DMS79 (cell line): ENCODE results near the gene FIGN.

Experiments
- DNase-seq: peaks from one replicate; lab custom pipeline; 2025; lab: John Stamatoyannopoulos, UW

Gene FIGN, protein sequence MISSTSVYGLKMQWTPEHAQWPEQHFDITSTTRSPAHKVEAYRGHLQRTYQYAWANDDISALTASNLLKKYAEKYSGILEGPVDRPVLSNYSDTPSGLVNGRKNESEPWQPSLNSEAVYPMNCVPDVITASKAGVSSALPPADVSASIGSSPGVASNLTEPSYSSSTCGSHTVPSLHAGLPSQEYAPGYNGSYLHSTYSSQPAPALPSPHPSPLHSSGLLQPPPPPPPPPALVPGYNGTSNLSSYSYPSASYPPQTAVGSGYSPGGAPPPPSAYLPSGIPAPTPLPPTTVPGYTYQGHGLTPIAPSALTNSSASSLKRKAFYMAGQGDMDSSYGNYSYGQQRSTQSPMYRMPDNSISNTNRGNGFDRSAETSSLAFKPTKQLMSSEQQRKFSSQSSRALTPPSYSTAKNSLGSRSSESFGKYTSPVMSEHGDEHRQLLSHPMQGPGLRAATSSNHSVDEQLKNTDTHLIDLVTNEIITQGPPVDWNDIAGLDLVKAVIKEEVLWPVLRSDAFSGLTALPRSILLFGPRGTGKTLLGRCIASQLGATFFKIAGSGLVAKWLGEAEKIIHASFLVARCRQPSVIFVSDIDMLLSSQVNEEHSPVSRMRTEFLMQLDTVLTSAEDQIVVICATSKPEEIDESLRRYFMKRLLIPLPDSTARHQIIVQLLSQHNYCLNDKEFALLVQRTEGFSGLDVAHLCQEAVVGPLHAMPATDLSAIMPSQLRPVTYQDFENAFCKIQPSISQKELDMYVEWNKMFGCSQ

DNA sequence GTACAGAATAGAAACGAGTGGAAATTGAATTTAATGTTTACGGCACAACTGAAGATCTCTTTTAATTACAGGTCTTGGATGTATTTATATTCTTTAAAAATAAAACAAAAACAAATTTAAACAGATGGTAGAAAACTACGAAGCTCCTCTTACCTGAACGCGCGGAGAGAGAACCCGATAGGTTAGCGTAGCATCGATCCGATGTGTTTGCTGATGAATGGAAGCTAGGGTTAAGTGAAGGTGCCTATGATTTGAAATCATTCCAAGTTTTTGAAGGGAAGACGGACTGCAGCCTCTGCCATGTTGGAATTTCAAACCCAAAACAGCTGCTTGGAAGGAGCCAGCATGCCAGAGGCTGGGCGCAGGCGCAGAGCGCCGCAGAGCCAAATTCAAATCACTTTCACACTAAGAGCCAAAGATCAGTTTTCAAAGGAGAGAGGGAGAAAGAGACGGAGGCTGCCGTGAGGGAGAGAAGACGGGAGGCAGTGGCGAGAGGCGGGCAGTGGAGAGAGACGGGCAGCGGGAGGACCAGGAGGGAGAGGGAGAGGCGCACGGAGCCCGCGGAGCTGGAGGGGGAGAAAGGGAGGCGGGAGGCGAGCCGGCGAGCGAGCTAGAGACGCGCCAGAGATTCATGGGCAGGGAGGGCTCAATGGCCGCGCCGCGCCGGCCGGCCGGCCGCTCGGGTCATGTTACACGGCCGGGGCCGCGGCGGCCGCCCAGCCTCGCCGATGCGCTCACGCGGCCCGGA lies at the start of gene FIGN:
FIGN (minus strand) TSS at position 324 of the 748 bp plus-strand sequence. CDS start 1,081 bp downstream, outside the sequence.
- DNase-seq: peak; percentile 49

DNA sequence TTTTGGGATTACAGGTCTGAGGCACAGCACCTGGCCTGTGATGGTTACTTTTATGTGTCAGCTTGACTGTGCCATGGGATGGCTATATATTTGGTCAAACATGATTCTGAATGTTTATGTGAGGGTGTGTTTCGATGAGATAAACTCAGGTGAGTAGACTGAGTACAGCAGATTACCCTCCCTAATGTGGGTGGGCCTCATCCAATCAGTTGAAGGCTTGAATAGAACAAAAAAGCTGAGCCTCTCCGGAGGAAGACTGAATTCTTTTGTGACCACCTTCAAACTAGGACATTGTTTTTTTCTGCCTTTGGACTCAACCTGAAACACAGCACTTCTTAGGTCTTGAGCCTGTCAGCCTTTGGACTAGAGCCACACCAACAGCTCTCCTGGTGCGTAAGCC lies 49.4 kb upstream of the FIGN start:
- no peak for DNase-seq

DNA sequence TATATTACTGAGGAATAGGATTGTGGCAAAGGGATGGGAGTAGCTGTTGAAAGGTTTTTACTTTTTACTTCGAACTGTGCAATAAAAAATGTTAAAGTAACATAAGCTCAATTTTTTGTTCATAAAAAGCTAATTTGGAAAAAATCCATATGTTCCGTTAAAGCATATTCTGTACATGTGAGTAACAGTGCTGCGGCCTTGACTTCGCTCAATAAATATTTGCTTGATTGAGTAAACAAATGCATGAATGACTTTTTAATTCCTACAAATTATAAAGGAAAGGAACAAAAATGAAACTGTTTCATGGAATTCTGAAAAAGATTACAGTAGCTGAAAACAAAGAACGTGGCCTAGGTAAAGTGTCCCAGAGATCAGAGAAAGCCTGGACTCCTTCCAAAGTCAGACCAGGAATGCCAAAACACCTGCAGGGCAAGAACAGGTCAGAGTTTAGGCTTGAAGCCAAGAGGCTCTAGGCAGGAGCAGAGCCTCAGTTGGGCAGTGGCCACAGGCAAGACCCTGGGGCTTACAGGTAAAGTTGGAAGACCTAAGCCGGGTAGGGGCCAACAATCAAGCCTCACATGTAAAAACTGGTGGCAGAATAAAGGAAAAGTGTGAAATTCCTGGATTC lies 44.3 kb upstream of the FIGN start:
- DNase-seq: no peak

DNA sequence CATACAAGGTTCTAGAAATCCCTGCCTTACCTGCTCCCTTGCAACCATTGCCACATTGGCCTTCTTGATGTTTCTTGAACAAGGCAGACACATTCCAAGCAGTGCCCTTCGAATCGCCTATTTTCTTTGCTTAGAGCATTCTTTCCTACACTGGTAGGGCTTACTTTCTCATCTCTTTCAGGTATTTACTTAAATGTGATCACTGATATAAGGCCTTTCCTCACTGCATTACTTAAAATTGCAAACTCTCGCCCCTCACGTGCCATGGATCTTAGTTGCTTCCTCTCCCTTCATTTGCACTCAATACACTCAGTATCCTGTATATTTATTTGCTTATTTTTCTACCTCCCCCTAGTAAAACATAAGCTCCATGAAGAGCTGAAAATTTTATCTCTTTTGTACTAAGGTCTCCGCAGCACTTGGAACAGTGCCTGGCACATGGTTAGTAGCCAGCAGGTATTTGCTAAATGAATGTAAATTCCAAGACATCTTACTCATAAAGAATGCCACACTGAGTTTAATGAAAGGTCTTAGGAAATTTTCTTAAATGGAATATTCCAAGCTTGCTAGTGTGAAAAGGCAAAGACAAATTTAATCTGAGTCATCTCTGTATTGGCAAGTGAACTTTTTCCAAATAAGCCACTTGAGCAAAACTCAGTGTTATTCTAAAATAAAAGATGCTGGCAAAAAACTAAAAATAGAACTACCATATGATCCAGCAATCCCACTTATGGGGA lies 42.4 kb upstream of the FIGN start:
- DNase-seq: no peak

DNA sequence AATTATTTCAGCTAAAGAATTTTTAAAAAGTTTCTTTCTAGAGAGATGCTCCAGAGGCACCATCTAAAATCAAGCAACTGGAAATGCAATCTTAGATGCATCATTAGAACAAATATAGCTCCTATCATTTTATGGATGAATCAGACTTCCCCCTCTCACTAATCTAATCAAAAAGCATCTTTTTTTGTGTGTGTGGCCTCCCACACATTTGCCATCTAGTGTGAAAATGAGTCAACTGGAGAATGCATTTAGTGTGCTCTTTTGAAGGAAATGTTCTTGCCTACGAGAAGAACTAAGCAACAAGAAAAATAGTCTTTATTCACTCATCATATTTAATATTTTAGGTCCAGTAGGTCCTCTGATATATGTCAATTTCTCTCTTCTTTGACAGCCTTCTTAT lies 39.5 kb upstream of the FIGN start:
- no peak for DNase-seq

DNA sequence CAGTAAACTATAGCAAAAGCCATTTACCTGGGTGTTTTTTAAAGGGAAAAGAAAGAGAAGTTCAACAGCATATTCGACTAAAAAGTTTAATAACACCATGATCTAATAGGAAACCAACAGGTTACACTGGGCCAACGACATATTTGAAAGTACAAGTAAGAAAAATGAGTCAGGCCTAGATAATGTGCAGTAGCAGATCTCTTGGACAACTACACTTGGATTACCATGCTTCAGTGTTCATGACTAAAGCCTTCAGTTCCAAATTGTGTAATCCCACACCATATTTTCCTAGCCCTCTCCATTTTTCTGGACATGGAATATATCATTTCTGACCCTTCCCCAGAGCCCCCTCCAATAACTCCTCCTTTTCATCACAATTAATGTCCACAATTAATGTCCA lies 39.1 kb upstream of the FIGN start:
- DNase-seq: no peak

DNA sequence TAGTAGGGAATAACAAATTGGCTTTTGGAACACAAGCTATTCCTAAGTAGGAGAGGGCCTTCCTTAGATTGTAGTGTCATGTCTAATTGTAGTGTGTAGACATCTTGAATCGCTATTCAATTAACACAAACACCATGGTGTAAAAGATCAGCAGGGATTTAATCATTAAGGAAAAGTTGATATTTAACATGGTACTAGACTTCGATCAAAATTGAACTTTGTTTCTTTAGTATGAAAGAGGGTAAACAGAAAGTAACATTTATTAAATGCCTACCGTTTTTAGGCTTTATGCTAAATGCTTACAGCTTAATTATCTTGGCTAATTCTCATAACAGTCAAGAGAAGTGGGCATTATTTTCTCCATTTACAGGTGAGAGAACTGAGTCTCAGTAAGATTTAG lies 37.5 kb upstream of the FIGN start:
- no peak for DNase-seq

DNA sequence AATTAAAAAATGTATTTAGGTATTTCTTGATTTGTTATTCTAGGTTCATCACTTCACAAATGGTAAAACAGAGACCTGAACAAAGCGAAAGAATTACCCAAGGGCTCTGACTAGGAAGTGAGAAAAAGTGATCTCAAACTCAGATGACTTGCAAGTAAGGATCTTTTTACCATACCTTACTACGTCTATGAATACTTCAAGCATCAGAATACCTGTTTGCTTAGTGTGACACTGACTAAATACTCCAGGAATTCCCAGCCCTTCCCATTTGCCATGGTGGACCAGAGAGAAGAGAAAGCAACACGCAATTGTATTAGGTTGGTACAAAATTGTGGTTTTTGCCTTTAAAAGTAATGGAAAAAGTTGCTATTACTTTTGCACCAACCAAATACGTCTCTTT lies 35.8 kb upstream of the FIGN start:
- DNase-seq: no peak

DNA sequence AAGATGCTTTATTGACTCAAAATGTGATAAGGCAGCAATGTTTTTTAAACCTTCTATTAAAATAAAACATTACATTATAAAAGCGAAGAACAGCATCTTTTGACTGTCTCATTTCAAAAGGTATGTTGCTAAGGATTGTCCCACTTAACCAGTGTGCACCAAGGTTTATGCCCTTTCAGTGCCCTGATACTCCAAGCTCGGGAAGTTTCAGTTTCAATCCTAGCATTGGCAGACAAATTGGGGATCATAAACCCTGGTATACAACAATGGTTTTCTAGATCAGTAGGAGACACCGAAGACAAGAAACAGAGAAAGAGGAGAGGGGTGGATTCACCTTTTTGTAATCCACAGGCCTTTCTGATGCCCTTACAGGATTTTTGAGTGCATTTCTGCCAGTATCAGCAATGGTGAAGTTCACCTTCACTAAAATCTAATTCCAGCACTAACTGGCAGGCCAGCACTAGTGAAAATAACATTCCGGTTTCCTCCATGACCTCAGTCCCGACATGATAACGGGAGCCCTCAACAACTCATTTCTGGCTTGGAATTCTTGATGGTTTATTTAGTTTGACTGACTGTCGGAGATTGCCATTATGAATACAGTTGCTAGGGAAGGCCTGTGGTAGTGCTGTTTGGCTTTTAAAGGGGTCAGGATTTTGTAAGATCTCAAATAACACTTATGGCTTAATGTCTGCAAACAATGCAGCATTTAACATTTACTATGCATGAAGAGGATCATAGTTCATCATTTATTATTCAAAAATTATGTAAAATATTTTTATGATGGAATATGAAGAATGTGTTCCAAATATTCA lies 33.3 kb upstream of the FIGN start:
- no peak for DNase-seq

DNA sequence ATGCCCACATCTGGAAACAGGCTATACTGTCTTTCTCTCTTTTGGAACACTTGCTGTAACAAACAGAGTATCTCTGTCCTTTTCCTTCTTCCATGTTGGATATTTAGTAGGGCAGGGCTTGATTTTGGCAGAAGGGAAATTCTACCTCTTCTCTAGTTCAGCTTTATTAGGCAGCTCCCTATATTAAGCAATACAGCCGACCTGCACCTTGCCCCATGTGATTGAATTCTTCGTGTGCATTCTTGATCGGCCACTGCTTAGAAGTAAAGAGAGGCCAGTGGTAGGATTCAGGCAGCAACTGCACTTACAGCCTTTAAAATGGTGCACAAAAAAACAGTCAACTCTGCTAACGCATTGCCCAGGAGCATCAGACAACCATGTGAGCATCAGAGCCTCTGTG lies 31.3 kb upstream of the FIGN start:
- DNase-seq: no peak

DNA sequence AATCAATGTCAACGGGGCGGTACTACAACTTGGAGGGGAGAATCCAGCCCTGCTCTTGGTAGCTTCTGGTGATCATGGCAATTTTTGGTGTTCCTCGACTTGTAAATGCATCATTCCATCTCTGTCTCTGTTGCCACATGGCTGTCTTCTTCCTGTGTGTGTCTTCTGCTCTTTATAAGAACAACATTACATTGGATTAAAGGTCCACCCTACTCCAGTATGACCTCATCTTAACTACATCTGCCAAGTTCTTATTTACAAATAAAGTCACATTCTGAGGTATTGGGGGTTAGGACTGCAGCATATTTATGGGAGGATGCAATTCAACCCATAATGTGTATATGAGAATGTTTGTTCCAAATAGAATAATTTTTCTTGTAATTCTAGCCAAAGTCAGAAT lies 28.8 kb upstream of the FIGN start:
- no peak for DNase-seq

DNA sequence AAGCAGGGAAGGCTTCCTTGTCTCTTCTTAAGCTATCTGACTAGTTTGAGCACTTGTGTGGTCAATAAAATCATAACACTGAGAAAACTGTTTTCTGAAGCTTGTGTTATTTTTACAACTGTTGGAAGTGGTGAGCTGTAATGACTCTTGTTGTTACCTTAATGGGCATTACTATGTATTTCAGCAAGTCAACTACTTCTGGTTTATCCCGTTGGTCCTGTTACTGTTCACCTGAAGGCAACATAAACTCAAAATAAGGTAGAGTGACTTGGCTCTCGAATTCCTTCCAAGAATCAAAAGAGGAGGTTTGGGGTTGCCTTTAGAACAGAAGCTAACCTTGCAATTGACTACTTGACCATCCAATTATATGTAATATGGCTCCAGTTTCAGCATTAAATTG lies 23.2 kb upstream of the FIGN start:
- DNase-seq: no peak

DNA sequence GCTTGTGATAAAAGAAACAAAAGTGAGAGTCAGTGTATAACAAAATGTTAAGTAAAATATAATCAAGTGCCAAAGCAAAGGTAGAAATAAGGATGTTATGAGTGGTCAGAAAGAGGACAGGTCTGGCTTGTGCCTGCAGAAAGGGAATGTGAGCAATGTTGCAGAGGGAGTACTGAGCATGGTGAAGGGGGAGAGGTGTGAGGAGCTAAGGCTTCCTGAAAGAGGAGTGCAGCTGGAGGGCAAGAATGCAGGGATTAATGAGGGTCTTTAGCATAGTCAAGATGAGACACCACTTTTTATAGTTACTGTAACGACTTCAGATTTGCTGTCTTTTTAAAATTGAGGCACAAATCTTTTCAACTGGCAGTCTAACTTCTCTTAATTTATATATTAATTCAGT lies 22.0 kb upstream of the FIGN start:
- DNase-seq: no peak

DNA sequence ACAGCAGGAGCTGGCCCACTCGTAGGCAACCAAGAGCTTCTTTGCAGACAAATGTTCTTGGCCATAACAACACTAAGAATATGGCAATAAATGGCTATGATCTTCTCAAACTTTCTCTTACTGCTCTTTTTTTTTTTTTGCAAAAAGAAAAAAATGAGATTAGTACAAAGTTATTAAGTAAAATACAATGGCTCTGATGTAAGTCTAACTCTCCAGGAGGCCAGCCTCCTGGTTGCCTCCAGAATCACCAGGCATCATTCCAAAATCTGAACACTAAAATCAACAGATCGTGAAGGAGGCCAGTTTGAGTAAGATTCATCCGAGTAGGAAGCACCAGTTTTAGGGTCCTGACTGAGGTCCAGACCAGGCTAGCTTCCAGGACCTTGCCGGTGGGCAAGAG lies 20.8 kb upstream of the FIGN start:
- no peak for DNase-seq

DNA sequence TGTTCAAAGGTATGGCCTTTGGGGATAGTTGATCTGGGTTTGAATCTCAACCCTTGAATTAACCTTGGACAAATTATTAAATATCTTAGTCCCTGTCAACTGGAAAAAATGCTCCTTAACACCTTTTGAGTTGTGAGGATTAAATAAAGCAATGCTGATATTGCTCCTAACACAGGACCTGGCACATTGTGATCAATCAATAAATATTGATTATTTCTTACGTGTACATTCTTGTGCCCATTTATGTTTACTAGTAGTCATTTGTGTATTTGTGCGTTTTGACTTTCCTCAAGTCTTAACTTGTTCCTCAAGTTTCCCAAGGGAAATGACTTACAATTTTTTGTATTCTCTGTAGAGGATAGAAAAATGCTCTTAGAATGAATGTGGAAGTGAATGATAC lies 19.6 kb upstream of the FIGN start:
- no peak for DNase-seq

DNA sequence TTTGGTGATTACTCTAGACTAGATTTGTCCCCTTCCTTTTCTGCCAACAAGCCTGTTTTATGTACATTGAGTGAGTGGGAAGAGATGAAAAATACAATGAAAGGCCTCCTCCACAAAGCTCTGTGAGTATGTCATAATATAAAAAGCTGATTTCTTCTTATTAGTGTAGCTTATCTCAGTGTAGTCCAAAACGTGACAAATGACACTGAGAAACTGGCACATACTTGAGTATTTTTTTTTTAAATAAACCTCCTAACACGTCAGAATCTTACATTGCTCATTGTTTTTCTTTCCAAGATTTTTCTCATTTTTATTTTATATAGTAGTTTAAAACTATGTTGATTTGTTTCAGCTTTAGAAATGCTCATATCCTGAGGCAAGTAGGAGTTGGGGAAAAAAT lies 17.9 kb upstream of the FIGN start:
- DNase-seq: no peak

DNA sequence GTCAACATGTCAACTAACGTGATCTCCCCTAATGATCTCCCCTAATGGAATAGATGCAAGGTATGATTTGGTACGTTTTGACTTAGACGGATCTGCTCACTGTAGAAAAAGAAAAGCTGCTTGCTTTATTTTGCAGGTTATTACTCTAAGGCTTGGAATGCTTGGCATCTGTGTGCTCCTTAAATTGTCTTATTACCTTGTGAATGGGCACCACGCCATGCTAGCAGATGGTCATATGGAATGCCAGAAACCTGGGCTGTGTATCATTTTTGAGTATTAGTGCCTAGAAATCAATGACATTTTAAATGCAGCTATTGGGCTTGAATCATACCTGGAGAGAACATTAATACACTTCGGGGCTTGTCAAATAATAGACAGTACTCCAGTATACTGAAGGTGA lies 16.5 kb upstream of the FIGN start:
- DNase-seq: no peak

DNA sequence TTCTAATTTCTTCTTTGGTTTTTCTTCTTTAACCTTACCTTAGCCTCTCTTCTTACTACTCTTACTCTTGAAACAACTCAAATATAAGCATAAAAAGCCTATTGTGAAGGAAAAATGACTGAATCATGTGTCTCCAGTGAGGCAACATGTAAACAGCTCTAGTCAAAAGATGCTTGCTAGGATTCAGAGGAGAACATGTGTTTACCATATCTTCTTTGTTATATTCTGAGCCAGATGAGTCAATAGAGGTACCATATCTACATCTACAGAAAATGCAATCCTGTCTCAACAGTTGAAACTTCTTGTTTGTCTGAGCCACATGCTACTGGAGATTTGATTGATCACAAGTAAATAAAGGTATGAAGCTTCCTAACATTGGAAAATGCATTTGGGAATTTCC lies 15.9 kb upstream of the FIGN start:
- DNase-seq: no peak

DNA sequence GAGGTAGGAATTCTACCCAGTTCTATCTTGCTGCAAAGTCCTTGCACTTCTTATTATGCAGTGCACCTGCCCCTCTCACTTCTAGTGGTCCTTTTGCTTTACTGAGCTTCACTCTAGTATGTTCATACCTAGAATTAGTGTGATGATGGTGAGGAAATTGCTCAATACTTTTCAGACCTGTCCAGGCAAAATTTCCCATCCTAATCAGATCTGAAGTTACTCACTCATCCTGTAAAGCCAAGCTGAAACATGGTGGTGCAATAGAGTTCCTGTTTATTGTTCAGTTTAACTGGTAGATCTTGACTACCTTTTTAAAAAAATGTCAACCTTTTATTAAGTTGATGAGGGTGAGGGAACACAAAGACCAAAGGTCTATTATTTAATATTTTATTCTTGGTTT lies 12.6 kb upstream of the FIGN start:
- DNase-seq: no peak

DNA sequence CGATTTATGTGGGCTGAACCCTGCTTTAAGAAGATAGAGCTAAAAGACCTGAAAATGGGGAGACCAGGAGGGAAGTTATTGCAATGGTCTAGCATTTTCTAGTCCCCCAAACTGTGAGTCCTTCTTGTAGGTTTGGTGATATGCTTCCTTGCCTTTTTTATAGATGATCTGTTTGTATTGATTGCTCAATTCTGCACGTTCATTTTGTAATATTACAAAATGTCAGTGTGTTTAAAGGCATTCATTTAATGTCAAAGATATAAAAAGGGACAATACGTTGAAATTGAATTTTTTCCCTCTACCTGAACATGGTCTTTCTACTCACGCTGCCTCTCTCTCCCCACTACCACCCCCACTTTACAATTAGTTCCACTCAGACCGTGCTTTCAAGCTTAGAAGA lies 5.6 kb upstream of the FIGN start:
- DNase-seq: no peak

DNA sequence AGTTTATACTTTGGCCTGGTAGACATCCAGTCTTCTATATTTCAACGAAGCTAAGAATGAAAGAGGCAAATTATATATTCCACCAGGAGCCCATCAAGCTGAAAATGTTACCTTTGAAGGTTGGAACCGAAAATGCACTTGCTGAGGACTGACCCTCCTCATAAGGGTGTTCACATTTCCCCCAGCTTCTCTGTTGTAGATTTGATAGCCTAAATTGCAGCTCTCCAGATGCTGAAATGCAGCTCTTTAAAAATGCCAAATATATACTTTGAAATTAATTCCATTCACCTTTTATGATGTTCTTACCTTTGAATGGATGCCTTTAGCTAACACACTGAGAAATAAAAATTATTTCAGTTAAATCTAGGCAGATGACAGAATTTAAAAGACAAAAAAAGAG lies 1.8 kb upstream of the FIGN start:
- no peak for DNase-seq
